Activated gamma-delta T cell (primary cell): ENCODE results near the gene GDNF.
"Not testable (repeated sequence)": the region's sequence is repeated elsewhere in the genome, so short reads cannot be mapped to it uniquely, and the experiment has no call there.

Experiments used
- DNase-seq: peaks from one replicate; lab custom pipeline; 2025; lab: John Stamatoyannopoulos, UW

Gene GDNF

DNA sequence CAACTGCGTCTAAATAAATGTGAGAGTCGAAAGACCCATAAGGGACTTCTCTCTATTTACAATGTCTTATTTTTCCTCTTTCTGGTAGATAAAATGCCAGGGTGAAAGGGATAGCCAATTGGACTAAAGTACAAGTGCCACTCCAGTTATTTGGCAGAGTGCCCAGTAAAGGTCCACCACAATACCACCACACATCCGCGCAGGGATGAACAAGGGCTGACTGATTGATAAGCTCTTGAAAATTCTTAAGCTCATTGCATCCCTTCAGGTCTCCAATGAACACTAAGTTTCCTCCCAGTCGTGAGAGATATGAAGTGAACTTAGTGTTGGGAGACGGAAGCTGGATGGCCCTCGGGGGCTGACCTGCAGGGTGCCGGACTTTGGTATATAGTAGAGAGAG lies 58.4 kb downstream of the GDNF start:
- not testable (repeated sequence) for DNase-seq

DNA sequence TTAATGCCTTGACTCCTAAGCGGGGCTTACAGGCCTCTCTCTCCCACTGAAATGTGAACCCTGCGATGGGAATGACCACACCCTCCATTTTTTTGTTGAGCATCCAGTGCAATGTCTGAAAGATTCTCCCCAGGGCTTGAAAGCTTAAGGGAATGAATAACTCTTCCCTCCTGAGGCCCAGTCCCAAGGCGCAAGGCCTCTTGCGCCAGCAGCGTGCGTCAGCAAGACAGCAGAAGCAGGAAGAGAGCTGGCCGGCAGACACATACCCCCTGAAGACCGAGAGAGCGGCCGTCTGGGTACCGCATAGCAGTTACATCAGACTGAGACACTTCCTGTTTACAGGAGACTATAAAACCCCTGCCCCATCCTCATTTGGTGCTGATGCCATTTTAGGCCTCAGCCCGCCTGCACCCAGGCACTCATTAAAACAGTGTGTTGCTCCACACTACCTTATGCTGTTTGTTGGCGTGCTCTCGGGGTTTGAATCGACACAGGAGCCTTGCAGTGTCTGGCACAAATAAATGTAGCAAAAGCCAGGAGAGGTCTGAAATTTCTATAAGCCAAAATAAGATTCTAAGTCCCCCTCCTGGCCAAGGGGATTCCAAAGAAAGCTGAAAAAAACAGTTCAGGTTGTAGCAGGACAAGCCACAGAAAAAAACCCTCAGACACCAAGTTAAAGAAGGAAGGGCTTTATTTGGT lies 62.3 kb downstream of the GDNF start:
- DNase-seq = no peak

DNA sequence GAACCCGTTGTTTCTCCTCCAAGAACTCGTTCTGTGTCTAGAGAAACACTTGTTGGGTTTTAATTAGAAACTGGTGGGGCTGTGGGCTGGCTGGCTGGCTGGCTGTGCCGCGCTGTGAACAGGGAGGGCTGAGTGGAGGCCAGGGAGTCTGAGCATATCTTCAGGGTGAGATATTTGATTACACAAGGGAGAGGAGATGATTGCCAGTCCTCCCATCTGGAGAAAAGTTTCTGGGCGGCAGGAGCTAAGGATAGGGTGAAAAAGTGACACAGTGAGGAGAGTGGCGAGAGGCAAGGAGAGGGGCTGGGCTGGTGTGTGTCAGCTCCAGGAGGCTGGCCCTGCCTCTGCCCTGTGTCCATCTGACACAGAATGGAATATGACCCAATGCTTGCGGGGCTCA lies 63.0 kb downstream of the GDNF start:
- DNase-seq = no peak

DNA sequence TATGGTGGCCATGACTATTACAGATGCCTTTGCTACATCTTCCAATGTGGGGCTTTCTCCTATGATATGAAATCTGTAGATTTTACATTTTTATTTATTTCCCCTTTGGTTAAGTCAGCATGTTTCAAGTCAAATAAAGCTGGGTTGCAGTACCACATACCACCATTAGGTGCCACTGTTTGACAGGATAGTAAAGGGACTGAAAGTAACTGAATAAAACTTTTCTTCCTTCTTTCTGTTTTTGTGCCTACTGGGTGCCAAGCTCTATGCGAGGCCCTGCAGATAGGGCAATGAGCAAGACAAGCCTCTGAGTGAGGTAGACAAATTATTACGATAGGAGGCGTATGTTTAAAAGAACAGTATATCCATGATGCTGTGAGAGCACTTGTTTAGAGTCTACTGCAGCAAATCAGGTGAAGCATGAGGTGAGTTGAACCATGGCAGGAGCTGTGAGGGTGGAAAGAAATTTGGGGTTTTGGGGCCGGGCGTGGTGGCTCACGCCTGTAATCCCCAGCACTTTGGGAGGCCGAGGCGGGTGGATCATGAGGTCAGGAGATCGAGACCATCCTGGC lies 64.8 kb downstream of the GDNF start:
- DNase-seq = no peak

DNA sequence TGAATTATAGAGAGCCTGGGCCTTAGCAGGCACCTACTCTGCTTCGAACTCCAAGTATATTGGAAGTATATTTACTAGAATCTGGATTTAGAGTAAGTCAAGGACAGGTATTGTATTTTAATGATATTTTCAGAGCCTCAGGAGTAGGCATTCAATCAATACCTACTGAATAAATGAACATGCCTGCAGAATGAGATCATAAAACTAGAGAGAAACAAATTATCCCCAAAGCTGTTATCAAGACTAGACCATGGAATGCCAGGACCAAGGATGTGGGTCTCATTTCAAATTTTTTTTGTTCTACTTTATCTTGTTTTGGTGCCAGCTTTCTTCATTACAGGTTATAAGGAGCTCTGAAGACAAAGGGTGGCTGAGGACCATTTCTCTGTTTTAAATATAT lies 66.0 kb downstream of the GDNF start:
- no peak for DNase-seq

DNA sequence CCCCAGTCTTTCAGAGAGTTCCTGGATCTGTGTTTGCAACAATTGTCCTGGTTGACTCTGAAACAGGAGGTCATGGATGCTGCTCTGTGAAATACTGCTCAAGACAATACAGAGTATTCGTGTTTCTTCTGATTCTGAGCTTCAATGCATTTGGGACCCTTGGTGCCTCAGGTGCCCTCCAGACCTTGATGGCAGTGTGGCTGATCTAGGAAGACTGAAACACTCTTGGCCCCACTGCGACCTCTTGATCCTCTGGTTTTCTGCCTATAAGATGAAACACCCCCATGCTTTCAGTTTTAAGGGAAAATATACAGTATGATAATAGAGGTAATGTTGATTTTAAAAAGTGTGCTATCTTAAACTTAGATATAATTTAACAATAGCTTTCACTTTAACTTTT lies 67.6 kb downstream of the GDNF start:
- no peak for DNase-seq

DNA sequence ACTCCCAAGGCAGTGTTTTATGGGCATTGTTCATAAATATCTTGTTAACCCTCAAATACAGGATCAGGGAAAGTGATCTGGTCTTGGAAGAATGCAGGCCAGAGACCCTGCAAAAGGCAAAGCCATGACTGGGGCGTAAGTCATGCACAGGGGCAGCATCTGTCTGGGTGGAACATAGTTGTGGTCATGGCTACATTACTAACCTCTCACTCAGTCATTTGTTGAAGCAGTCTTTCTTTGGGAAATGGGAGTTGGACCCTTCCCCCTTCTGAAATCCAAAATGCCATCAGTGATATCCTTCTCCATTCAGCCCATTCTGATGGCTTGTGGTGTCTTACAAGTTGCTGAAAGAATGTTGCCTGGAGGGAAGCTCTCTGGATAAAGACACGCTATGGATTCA lies 68.1 kb downstream of the GDNF start:
- DNase-seq = no peak

DNA sequence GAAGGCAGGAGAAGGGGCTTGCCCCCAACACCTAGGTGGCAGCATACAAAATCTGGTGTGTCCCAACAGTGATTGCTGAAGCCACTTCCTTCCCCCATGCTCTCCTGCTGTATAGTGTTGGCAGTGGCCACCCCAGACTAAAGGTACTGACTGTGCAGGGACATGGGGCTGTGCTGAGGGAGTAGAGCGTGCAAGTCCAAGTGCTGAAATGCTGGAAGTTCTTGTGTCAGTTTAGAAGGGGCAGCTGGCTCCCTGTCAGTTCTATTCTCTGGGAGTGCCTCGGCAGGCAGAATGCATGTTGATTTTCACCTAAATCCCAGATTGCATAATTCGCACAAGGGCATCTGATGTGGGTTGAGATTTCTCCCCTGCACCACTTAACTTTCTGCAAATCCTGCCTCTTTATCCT lies 68.6 kb downstream of the GDNF start:
- no peak for DNase-seq

DNA sequence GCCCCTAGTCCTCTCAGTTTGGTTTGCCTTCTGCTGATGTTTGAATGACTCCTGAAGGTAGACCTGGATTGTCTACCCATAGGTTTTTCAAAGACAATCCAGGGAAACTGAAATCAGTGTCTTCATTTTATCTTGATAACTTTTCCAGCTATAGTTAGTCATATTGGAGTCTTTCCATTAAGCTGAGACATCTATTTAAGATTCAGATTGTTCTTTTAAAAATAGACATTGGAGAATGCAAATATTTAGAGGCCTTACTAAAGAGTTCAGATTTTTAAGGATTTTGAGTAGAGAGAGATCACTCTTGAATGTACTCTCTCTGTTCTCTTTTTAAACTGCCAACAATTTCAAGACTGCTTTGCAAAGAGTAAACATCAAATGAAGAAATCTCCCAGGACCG lies 69.1 kb downstream of the GDNF start:
- DNase-seq = no peak

DNA sequence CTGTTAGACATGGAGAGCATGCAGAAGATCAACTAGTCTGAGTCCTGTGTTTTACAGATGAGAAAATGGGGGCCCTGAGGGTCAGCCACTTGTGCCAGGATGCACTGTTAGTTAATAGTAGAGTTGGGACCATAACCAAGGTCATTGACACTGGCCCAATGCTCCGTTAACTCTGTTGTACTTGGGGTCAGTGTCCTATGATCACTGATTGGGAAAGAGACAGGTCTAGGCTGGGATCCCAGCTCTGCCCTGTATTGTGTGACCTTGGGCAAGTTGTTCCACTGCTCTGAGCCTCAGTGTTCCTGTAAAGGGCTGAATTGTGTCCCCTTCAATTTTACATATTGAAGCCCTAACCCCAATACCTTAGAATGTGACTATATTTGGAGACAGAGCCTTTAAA lies 70.0 kb downstream of the GDNF start:
- no peak for DNase-seq

DNA sequence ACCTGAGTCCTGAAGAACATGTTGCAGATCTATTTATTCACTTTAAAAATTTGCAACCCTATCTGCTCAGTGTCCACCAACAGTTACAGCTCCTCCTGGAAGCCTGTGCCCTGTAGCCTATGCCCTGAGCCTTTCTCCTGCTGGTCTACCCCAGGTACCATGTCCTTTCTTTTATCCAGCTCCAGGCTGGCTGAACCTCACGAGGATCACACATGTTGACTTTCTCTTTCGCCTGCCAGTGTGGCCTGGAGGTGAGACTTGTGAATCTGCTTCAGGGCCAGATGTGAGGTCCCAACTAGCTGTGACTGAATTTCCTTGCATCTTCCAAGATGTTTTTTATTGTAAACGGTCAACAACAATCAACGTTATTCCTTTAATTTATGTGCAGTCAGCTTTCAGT lies 70.7 kb downstream of the GDNF start:
- no peak for DNase-seq

DNA sequence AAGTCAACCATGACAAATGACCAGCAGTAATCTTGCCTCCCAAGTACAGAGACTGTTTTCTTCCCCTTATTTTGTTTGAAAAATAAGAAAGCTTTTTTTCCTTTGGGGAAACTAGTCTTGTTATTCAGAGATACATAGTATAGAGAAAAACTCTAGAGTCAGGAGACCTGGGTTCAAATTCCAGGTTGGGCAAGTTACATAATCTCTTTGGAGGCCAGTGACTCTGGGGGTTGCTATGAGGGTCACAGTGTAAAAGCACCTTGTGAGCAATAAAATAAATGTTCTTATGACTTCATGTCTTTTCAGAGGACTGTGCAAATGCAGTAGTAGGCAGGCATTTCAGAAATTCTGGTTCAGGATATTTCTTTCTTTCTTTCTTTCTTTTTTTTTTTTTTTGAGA lies 71.5 kb downstream of the GDNF start:
- DNase-seq = no peak

DNA sequence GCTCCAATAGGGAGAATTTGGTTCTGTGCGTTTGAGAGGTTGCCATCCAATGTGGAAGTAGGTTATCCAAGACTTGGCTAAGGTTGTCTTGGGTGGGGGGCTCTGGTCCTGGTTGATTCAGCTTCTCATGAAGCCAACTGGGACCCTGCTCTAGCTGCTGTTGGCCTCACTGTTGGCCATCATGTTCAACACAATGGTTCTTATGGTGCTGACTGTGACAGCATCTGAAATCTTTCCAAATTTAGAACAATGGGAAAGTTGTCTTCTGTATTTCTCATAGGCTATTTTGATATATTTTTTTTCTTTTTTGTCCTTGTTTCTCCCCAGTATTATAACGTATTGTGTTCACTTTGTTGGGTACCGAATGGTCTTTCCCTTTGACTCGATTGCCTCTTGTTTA lies 71.9 kb downstream of the GDNF start:
- DNase-seq = no peak

DNA sequence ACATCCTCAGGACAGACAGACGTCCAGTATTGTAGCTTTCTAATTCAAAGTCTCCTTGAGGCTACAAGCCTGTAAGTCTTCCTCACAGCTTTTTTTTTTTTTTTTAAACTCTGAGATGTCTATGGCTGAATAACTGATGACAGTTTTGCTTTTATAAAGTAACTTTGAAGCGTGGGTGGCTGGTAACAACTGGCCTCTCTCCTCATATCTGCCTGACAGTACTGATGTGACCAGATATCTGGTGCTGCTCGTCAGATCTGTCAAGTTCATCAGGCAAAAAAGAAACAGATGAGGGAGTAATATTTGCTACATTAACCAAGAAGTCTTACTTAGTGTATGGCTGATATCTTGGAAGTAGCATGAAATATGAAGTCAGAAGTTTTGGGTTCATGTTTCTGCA lies 72.6 kb downstream of the GDNF start:
- no peak for DNase-seq
